Breast epithelium (tissue), 3 donors: ENCODE results near the gene CERS5.

Experiments
- POLR2A ChIP-seq: fragments of 450-650 bp; IDR thresholded peaks from one replicate; pipeline ENCODE4 v1.6.1; 2016; ENCODE audit warnings: antibody characterized with exemption, mild to moderate bottlenecking, moderate library complexity
- POLR2AphosphoS5 ChIP-seq, 3 donors: sonication (generic); formaldehyde crosslinking; IDR thresholded peaks; one replicate each; pipeline ENCODE4 v1.6.1; 2017; ENCODE audit warnings: antibody characterized with exemption in 3 of 3
- TF ChIP-seq, protein P1 (sequence below), 3 donors: fragments of 450-650 bp; IDR thresholded peaks; one replicate each; pipeline ENCODE4 v1.5.1; 2016 to 2017; ENCODE audit warnings: antibody characterized with exemption in 3 of 3, mild to moderate bottlenecking in 3 of 3, moderate library complexity in 3 of 3

DNA sequence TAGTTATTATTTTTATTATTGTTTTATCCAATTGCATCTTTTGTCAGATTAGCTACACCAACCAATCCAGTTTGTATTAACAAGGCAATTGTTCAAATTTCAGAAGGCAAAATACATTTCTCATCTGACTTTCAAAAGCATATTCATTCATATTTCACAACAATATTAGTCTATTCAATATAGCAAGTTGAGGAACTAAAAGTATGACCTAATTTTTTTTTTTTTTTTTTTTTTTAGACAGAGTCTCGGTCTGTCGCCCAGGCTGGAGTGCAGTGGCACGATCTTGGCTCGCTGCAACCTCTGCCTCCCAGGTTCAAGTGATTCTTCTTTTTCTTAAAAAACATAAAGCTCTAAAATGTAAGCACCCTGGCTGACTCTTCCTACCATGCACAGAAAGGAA lies 37.9 kb downstream of the CERS5 start:
- TF ChIP-seq, protein P1, sequence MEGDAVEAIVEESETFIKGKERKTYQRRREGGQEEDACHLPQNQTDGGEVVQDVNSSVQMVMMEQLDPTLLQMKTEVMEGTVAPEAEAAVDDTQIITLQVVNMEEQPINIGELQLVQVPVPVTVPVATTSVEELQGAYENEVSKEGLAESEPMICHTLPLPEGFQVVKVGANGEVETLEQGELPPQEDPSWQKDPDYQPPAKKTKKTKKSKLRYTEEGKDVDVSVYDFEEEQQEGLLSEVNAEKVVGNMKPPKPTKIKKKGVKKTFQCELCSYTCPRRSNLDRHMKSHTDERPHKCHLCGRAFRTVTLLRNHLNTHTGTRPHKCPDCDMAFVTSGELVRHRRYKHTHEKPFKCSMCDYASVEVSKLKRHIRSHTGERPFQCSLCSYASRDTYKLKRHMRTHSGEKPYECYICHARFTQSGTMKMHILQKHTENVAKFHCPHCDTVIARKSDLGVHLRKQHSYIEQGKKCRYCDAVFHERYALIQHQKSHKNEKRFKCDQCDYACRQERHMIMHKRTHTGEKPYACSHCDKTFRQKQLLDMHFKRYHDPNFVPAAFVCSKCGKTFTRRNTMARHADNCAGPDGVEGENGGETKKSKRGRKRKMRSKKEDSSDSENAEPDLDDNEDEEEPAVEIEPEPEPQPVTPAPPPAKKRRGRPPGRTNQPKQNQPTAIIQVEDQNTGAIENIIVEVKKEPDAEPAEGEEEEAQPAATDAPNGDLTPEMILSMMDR (IDR thresholded peaks at IDR 0.05): no peak
- no peak for TF ChIP-seq POLR2A
- TF ChIP-seq POLR2AphosphoS5 (IDR thresholded peaks at IDR 0.05): no peak
